IgD-negative memory B cell (primary cell): Measurements from ENCODE around the gene PPP1CB. TPM values are rescaled to one million over a fixed set of nuclear protein-coding genes. Genes with fewer than 3 reads are reported as not detected.
A peak's percentile ranks its signal among the peaks of the same experiment; 100 is the strongest.

Experiments
- H3K27ac Mint-ChIP-seq, 3 donors: one replicate each; pipeline ENCODE4 v1.8.0; 2020 to 2022; ENCODE audit warnings: mild to moderate bottlenecking in 3 of 3, mixed read lengths in 3 of 3, moderate library complexity in 1 of 3
- H3K27me3 Mint-ChIP-seq: one replicate; pipeline ENCODE4 v1.8.0; 2021; ENCODE audit warnings: mixed read lengths
- H3K36me3 Mint-ChIP-seq: one replicate; pipeline ENCODE4 v1.8.0; 2020; ENCODE audit warnings: mild to moderate bottlenecking, mixed read lengths
- H3K4me1 Mint-ChIP-seq, 3 donors: one replicate each; pipeline ENCODE4 v1.8.0; 2020 to 2022; ENCODE audit warnings: mixed read lengths in 3 of 3, mild to moderate bottlenecking in 1 of 3
- H3K4me3 Mint-ChIP-seq, 4 donors: one replicate each; pipeline ENCODE4 v1.8.0; 2020 to 2022; ENCODE audit warnings: mild to moderate bottlenecking in 4 of 4, mixed read lengths in 4 of 4, moderate library complexity in 3 of 4
- H3K9me3 Mint-ChIP-seq, 3 donors: one replicate each; pipeline ENCODE4 v1.8.0; 2020 to 2021; ENCODE audit warnings: mixed read lengths in 3 of 3, mild to moderate bottlenecking in 1 of 3
- polyA plus RNA-seq: library from polyadenylated mRNA; unstranded; fragments of 300-500 nt; fragmentation: Illumina TruSeq; gene quantifications from one replicate; pipeline ENCODE4 v1.2.3, GENCODE V29; 2021

PPP1CB gene
- polyA plus RNA-seq, 1 donor from 2014 or later: 63.6 TPM

- no peaks in the 10 kb centered on the region for H3K36me3 Mint-ChIP-seq
- H3K4me1 Mint-ChIP-seq: peaks cover 31 to 45% (median 38%) of the 10 kb centered on the region in 3 donors
- H3K27ac Mint-ChIP-seq: peak overlapping the region; percentile 98 to 99 (median 99)
- H3K9me3 Mint-ChIP-seq: no peaks in the 10 kb centered on the region
- H3K27me3 Mint-ChIP-seq: no peaks in the 10 kb centered on the region
- H3K4me3 Mint-ChIP-seq: peak overlapping the region; percentile 93 to 99 (median 96)
These were observed 463 bp downstream of the PPP1CB start for GRCh38 chr2:28751956-28752630.

GRCh38 chr2:28752631-28753376, 1.2 kb downstream of the PPP1CB start:
- peaks cover 37 to 51% (median 44%) of the 10 kb centered on the region in 3 donors for H3K4me1 Mint-ChIP-seq
- no peaks in the 10 kb centered on the region for H3K9me3 Mint-ChIP-seq
- H3K36me3 Mint-ChIP-seq: no peaks in the 10 kb centered on the region
- H3K4me3 Mint-ChIP-seq: peak overlapping the region; percentile 93 to 99 (median 96)
- no peaks in the 10 kb centered on the region for H3K27me3 Mint-ChIP-seq
- peak overlapping the region; percentile 98 to 99 (median 99) for H3K27ac Mint-ChIP-seq

GRCh38 chr2:28754321-28754720, 2.7 kb downstream of the PPP1CB start:
- no peaks in the 10 kb centered on the region for H3K27me3 Mint-ChIP-seq
- no peaks in the 10 kb centered on the region for H3K9me3 Mint-ChIP-seq
- peaks cover 43 to 61% (median 49%) of the 10 kb centered on the region in 3 donors for H3K4me1 Mint-ChIP-seq
- no peaks in the 10 kb centered on the region for H3K36me3 Mint-ChIP-seq
- H3K4me3 Mint-ChIP-seq: peak overlapping the region in 3 of 4 donors; percentile 61 to 70 (median 65)
- peak overlapping the region in 1 of 3 donors; percentile 54 for H3K27ac Mint-ChIP-seq

GRCh38 chr2:28755421-28755820, 3.8 kb downstream of the PPP1CB start:
- Mint-ChIP-seq H3K27ac (peak overlapping the region in 1 of 3 donors; percentile 2), H3K4me1 (peaks cover 42 to 60% (median 46%) of the 10 kb centered on the region in 3 donors), H3K36me3 (no peaks in the 10 kb centered on the region), H3K9me3 (no peaks in the 10 kb centered on the region), H3K27me3 (no peaks in the 10 kb centered on the region), H3K4me3 (peak overlapping the region in 1 of 4 donors; percentile 59)

GRCh38 chr2:28758459-28758858, 6.8 kb downstream of the PPP1CB start:
- Mint-ChIP-seq H3K36me3 (no peaks in the 10 kb centered on the region), H3K27me3 (no peaks in the 10 kb centered on the region), H3K27ac (no peak overlapping the region), H3K4me3 (peak overlapping the region in 1 of 4 donors; percentile 0), H3K9me3 (no peaks in the 10 kb centered on the region), H3K4me1 (peaks cover 49 to 62% (median 54%) of the 10 kb centered on the region in 3 donors)

- Mint-ChIP-seq H3K36me3 (no peaks in the 10 kb centered on the region), H3K4me1 (peaks cover 41 to 62% (median 52%) of the 10 kb centered on the region in 3 donors), H3K27me3 (no peaks in the 10 kb centered on the region), H3K27ac (no peak overlapping the region), H3K9me3 (no peaks in the 10 kb centered on the region), H3K4me3 (no peak overlapping the region)
These were observed 9.8 kb downstream of the PPP1CB start for GRCh38 chr2:28761420-28761819.

- Mint-ChIP-seq H3K27ac (peak overlapping the region in 1 of 3 donors; percentile 43), H3K27me3 (no peaks in the 10 kb centered on the region), H3K9me3 (no peaks in the 10 kb centered on the region), H3K4me1 (peaks cover 40 to 67% (median 60%) of the 10 kb centered on the region in 3 donors), H3K4me3 (no peak overlapping the region), H3K36me3 (no peaks in the 10 kb centered on the region)
These were observed 13.5 kb downstream of the PPP1CB start for GRCh38 chr2:28764909-28765711.

- peaks cover 44 to 75% (median 62%) of the 10 kb centered on the region in 3 donors for H3K4me1 Mint-ChIP-seq
- H3K4me3 Mint-ChIP-seq: no peak overlapping the region
- H3K9me3 Mint-ChIP-seq: no peaks in the 10 kb centered on the region
- H3K36me3 Mint-ChIP-seq: no peaks in the 10 kb centered on the region
- no peaks in the 10 kb centered on the region for H3K27me3 Mint-ChIP-seq
- no peak overlapping the region for H3K27ac Mint-ChIP-seq
These were observed 14.4 kb downstream of the PPP1CB start for GRCh38 chr2:28766070-28766469.

GRCh38 chr2:28767337-28767736, 15.7 kb downstream of the PPP1CB start:
- H3K9me3 Mint-ChIP-seq: no peaks in the 10 kb centered on the region
- H3K4me1 Mint-ChIP-seq: peaks cover 47 to 74% (median 61%) of the 10 kb centered on the region in 3 donors
- no peak overlapping the region for H3K27ac Mint-ChIP-seq
- no peak overlapping the region for H3K4me3 Mint-ChIP-seq
- no peaks in the 10 kb centered on the region for H3K27me3 Mint-ChIP-seq
- H3K36me3 Mint-ChIP-seq: no peaks in the 10 kb centered on the region

- H3K27me3 Mint-ChIP-seq: no peaks in the 10 kb centered on the region
- peaks cover 47 to 71% (median 59%) of the 10 kb centered on the region in 3 donors for H3K4me1 Mint-ChIP-seq
- no peaks in the 10 kb centered on the region for H3K9me3 Mint-ChIP-seq
- H3K36me3 Mint-ChIP-seq: no peaks in the 10 kb centered on the region
- peak overlapping the region in 2 of 3 donors; percentile 26 to 39 for H3K27ac Mint-ChIP-seq
- H3K4me3 Mint-ChIP-seq: peak overlapping the region in 1 of 4 donors; percentile 55
These were observed 16.8 kb downstream of the PPP1CB start for GRCh38 chr2:28768422-28768821.

GRCh38 chr2:28768952-28769351, 17.3 kb downstream of the PPP1CB start:
- H3K27me3 Mint-ChIP-seq: no peaks in the 10 kb centered on the region
- H3K4me1 Mint-ChIP-seq: peaks cover 50 to 75% (median 60%) of the 10 kb centered on the region in 3 donors
- H3K9me3 Mint-ChIP-seq: no peaks in the 10 kb centered on the region
- H3K27ac Mint-ChIP-seq: peak overlapping the region in 2 of 3 donors; percentile 26 to 29
- H3K4me3 Mint-ChIP-seq: peak overlapping the region in 1 of 4 donors; percentile 49
- H3K36me3 Mint-ChIP-seq: no peaks in the 10 kb centered on the region

- Mint-ChIP-seq H3K27ac (peak overlapping the region in 1 of 3 donors; percentile 3), H3K36me3 (no peaks in the 10 kb centered on the region), H3K4me1 (peaks cover 50 to 69% (median 52%) of the 10 kb centered on the region in 3 donors), H3K27me3 (no peaks in the 10 kb centered on the region), H3K4me3 (no peak overlapping the region), H3K9me3 (no peaks in the 10 kb centered on the region)
These were observed 20.7 kb downstream of the PPP1CB start for GRCh38 chr2:28772351-28772750.

- Mint-ChIP-seq H3K36me3 (no peaks in the 10 kb centered on the region), H3K9me3 (no peaks in the 10 kb centered on the region), H3K4me1 (peaks cover 20 to 33% (median 26%) of the 10 kb centered on the region in 3 donors), H3K27ac (no peak overlapping the region), H3K4me3 (peak overlapping the region in 1 of 4 donors; percentile 21), H3K27me3 (no peaks in the 10 kb centered on the region)
These were observed 24.8 kb downstream of the PPP1CB start for GRCh38 chr2:28776471-28776870.

GRCh38 chr2:28778392-28778791, 26.8 kb downstream of the PPP1CB start:
- Mint-ChIP-seq H3K9me3 (no peaks in the 10 kb centered on the region), H3K27me3 (no peaks in the 10 kb centered on the region), H3K36me3 (peaks cover 5% of the 10 kb centered on the region), H3K4me1 (peaks cover 12 to 20% (median 15%) of the 10 kb centered on the region in 3 donors), H3K4me3 (no peak overlapping the region), H3K27ac (peak overlapping the region in 1 of 3 donors; percentile 31)

GRCh38 chr2:28779001-28779400, 27.4 kb downstream of the PPP1CB start:
- Mint-ChIP-seq H3K9me3 (no peaks in the 10 kb centered on the region), H3K36me3 (peaks cover 5% of the 10 kb centered on the region), H3K27ac (no peak overlapping the region), H3K27me3 (no peaks in the 10 kb centered on the region), H3K4me3 (no peak overlapping the region), H3K4me1 (peaks cover 8 to 14% (median 12%) of the 10 kb centered on the region in 3 donors)
